ENCODE results near the gene ANXA5. TPM values are rescaled to one million over a fixed set of nuclear protein-coding genes. Genes with fewer than 3 reads are reported as not detected.

ANXA5 gene
- total RNA-seq, 1 experiment from 2014 or later: 280 TPM

DNA sequence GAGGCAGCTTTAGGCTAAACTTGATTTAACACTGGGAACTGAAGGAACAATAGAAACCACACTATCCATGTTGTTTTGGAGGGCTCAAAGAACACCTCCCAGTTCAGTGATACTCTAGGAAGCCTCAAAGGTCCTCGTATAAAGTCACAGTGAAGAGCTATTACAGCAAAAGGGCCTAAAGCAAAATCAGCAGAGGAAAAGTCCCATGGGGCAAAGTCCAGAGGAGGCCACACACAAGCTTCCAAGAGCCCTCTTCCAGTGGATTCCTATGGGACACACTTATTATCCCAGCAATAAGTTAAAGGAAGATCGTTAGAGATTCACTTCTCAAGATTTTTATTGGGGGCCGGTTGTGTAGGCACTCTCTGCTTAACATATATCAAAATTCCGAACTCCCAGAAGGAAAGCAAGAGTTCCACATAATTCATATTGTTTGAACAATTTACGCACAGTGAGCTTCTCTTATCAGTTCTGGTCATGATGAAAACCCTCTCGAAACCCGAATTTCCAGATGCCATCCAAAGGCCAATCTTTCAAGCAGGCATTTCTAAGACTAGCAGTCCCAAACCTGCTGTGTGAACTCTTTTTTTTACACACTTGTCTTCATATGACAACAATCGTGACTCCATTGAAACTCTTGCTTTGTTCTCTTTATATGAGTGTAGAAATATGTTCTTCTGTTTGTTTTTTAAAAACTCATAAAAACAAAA, 53.7 kb downstream of the ANXA5 start:
- DNase-seq: no peak
- Histone ChIP-seq H3K4me1 (ENCODE audit: insufficient read depth, low read length) (no peaks in the 10 kb centered on the region), H3K36me3 (ENCODE audit: low read depth, low read length) (no peaks in the 10 kb centered on the region), H3K9me2 (replicated peaks; ENCODE audit: low read length) (no peaks in the 10 kb centered on the region), H3K27ac (ENCODE audit: low read length) (no peak overlapping the region), H4K20me1 (ENCODE audit: low read length) (no peaks in the 10 kb centered on the region), H3K4me3 (ENCODE audit: low read length) (no peak overlapping the region), H2AFZ (ENCODE audit: low read length) (no peak overlapping the region), H3K9ac (ENCODE audit: low read length) (no peak overlapping the region), H3K79me2 (ENCODE audit: low read length) (no peaks in the 10 kb centered on the region), H3K27me3 (ENCODE audit: low read length) (no peaks in the 10 kb centered on the region), H3F3A (ENCODE audit: low read length, unreplicated experiment) (no peaks in the 10 kb centered on the region), H3K9me3 (ENCODE audit: low read length) (no peaks in the 10 kb centered on the region), H3K4me2 (ENCODE audit: low read length) (no peak overlapping the region)
- ChIA-PET POLR2A (ENCODE audit: unreplicated experiment) (no interaction called here), CTCF (no interaction called here)
- intact Hi-C loops (cut with micrococcal nuclease): no loop called here
- TF ChIP-seq EZH2 (IDR thresholded peaks at IDR 0.05; ENCODE audit: low read length, unreplicated experiment): no peak
- no TSS peak for BruUV-seq (replicated peaks)
- ATAC-seq: no peak

DNA sequence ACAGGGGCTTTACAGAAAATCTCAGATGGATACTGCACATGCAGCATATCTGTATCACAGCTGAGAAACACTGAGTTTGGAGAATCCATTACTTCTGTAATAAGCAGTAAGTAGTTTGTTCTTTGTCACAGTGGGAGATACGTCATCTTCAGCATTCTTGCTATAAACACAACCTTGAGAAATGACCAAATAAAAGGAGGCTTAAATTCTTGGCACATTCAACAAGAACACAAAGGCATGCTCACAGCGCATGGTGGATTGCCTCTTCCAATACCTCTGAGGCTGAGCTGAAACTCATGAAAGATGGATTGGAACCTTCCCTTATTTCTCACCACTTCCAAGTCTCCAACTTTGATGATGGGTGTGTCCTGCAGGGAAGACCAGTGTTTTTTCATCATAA, 54.5 kb downstream of the ANXA5 start:
- no peaks in the 10 kb centered on the region for H3K79me2 ChIP-seq (ENCODE audit: low read length)
- no peaks in the 10 kb centered on the region for H4K20me1 ChIP-seq (ENCODE audit: low read length)
- H3K4me1 ChIP-seq (ENCODE audit: insufficient read depth, low read length): no peaks in the 10 kb centered on the region
- H3K4me2 ChIP-seq (ENCODE audit: low read length): no peak overlapping the region
- DNase-seq (no peak), ATAC-seq (no peak)
- ChIA-PET POLR2A (ENCODE audit: unreplicated experiment) (interaction anchor here (0.7 kb wide), 1 partner anchor 17 kb away, joined by 3 read pairs; no protein-coding TSS in a partner anchor), CTCF (no interaction called here)
- TF ChIP-seq, protein P1, sequence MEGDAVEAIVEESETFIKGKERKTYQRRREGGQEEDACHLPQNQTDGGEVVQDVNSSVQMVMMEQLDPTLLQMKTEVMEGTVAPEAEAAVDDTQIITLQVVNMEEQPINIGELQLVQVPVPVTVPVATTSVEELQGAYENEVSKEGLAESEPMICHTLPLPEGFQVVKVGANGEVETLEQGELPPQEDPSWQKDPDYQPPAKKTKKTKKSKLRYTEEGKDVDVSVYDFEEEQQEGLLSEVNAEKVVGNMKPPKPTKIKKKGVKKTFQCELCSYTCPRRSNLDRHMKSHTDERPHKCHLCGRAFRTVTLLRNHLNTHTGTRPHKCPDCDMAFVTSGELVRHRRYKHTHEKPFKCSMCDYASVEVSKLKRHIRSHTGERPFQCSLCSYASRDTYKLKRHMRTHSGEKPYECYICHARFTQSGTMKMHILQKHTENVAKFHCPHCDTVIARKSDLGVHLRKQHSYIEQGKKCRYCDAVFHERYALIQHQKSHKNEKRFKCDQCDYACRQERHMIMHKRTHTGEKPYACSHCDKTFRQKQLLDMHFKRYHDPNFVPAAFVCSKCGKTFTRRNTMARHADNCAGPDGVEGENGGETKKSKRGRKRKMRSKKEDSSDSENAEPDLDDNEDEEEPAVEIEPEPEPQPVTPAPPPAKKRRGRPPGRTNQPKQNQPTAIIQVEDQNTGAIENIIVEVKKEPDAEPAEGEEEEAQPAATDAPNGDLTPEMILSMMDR (conservative IDR thresholded peaks at IDR 0.05; ENCODE audit: low read depth, low read length): no peak
- TF ChIP-seq EZH2phosphoT487 (IDR thresholded peaks at IDR 0.05; ENCODE audit: borderline replicate concordance, low read length) (no peak), EZH2 (IDR thresholded peaks at IDR 0.05; ENCODE audit: low read length, unreplicated experiment) (no peak)
- H3K9me3 ChIP-seq (ENCODE audit: low read length): no peaks in the 10 kb centered on the region
- no peak overlapping the region for H2AFZ ChIP-seq (ENCODE audit: low read length)
- H3K27ac ChIP-seq (ENCODE audit: low read length): no peak overlapping the region
- no peak overlapping the region for H3K9ac ChIP-seq (ENCODE audit: low read length)
- no peaks in the 10 kb centered on the region for H3K36me3 ChIP-seq (ENCODE audit: low read depth, low read length)
- no peaks in the 10 kb centered on the region for H3K9me2 ChIP-seq (replicated peaks; ENCODE audit: low read length)
- BruUV-seq (replicated peaks): no TSS peak
- H3K4me3 ChIP-seq (ENCODE audit: low read length): no peak overlapping the region
- H3K27me3 ChIP-seq (ENCODE audit: low read length): no peaks in the 10 kb centered on the region
- intact Hi-C loops (cut with micrococcal nuclease): no loop called here
- H3F3A ChIP-seq (ENCODE audit: low read length, unreplicated experiment): no peaks in the 10 kb centered on the region

DNA sequence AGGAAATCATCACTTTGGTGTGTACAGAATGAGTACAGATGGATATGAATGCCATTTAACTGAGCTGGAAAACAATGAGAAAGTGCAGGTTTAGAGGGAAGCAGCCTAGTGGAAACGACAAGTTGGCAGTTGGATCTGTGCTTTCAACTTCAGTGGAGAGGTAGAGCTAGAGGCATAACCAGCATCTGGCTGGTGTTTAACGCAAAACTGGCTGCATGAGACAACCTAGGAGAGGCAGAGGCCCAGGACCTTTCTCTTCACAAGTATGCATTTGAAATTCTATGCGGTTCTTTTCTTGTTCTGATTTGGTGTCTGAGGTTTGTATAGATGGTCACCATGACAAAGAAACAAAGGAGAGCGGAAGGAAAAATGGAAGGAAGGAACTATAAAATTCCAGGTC, 63.1 kb downstream of the ANXA5 start:
- Histone ChIP-seq H3K4me2 (ENCODE audit: low read length) (no peak overlapping the region), H3K9ac (ENCODE audit: low read length) (no peak overlapping the region), H3K4me1 (ENCODE audit: insufficient read depth, low read length) (no peaks in the 10 kb centered on the region), H4K20me1 (ENCODE audit: low read length) (no peaks in the 10 kb centered on the region), H3K79me2 (ENCODE audit: low read length) (no peaks in the 10 kb centered on the region), H3K36me3 (ENCODE audit: low read depth, low read length) (no peaks in the 10 kb centered on the region), H3K9me3 (ENCODE audit: low read length) (no peaks in the 10 kb centered on the region), H3K27me3 (ENCODE audit: low read length) (no peaks in the 10 kb centered on the region), H3K27ac (ENCODE audit: low read length) (no peak overlapping the region), H3K9me2 (replicated peaks; ENCODE audit: low read length) (no peaks in the 10 kb centered on the region), H3K4me3 (ENCODE audit: low read length) (no peak overlapping the region), H2AFZ (ENCODE audit: low read length) (no peak overlapping the region), H3F3A (ENCODE audit: low read length, unreplicated experiment) (no peaks in the 10 kb centered on the region)
- BruUV-seq (replicated peaks): no TSS peak
- no peak for ATAC-seq
- intact Hi-C loops (cut with micrococcal nuclease): no loop called here
- ChIA-PET CTCF (no interaction called here), POLR2A (ENCODE audit: unreplicated experiment) (no interaction called here)
- TF ChIP-seq, protein P1 (conservative IDR thresholded peaks at IDR 0.05; ENCODE audit: low read depth, low read length): no peak
- TF ChIP-seq EZH2 (IDR thresholded peaks at IDR 0.05; ENCODE audit: low read length, unreplicated experiment): no peak
- TF ChIP-seq EZH2phosphoT487 (IDR thresholded peaks at IDR 0.05; ENCODE audit: borderline replicate concordance, low read length): no peak
- no peak for DNase-seq

Measured in PC-3 (cell line).